HG03442 (cell line): ENCODE measurements around the gene AQP7.
"Not testable (repeated sequence)": the region's sequence is repeated elsewhere in the genome, so short reads cannot be mapped to it uniquely, and the experiment has no call there.

Source experiments
- ATAC-seq: cut with Tn5 transposase; IDR thresholded peaks from one replicate; pipeline ENCODE4 v1.9.1; 2021; ENCODE audit warnings: mild to moderate bottlenecking, moderate library complexity; ENCODE audit not compliant: unreplicated experiment

AQP7 gene

DNA sequence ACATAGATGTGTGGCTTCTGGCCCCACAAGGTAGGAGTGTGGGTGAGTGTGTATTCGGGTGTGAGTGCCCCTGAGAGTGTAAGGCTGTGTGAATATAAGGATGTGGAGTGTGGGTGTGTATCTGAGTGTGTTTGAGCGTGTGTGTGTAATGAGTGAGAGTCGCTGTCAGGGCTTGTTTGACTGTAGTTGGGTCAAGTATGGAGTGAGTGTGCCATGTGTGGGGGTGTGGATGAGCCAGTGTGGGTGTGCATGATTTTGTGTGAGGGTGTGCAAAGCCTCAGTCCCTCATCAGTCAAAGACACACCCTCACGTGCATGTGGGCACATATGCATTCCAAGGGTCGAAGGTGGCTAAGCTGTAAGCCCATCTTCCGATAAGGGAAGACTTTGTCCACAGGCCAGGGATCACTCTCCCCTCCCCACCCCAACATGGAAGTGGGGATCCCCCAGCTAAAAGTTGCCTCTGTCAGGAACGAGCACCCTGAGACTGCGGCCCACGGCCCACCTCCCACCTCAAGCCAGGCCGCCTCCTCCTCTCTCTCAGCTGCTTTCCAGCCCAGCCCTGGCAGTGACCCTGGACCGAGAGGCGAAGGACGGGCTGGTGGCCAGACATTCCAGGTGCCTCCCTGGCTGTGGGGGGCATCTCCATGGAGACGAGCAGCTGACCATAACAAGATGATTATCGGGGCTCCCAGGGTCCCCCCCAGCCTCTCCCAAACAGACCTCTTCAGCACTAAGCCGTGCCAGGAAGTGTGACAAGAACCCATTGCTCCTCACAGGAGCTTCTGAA lies 32.1 kb upstream of the AQP7 start:
- no peak for ATAC-seq

DNA sequence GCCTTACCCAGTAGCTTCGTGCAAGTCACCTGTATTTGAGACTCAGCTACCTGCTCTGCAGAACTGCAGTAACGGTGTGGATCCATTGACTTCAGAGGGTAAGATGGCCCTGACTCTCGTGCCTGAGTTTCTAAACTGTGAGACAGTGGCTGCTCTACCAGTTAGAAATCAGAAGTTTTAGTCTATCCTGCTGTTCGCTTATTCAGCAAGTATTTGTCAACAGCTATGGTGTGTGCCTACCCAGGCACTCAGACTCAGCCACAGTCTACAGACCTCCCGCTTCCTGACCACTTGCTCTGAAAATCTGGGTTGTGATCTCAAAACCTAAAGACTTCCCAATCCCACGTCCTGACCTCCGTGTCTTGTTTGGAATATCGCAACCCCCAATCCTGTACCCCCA lies 31.5 kb upstream of the AQP7 start:
- ATAC-seq, result no peak

DNA sequence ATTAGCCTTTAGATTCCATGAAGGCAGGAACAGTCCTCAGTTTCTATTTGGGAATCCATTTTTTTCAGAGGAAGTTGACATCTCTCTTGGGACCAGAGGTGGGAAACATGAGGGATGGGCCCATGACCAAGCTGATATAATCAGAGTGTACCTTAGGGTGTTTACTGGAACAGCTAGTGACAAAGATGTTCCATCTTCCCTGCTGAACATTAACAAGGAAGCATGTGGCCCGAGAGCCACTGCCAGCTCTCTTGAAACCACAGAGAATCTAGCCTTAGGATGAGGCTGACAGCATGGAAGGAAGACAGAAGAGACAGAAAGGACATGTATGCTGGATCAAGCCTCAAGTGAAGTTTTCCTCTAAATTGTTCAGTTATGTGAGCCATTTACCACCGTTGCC lies 29.1 kb upstream of the AQP7 start:
- no peak for ATAC-seq

DNA sequence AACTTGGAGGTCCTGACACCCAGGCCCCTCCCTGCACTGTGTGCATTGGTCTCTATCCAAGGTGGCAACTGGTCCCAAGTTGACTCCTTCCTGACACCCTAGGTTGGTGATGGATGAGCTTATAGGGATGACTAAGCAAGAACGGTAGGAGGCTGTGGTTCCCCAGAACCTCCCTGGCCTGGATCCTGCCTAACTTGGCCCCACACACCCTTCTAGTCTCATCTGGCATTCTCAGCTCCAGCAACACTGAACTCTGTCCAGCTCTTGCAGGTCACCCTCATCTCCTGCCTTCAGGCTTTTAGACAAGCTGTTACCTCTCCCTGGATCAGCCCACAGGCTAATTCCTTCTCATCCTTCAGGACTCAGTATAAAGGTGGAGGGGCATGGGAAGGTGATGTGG lies 28.6 kb upstream of the AQP7 start:
- ATAC-seq, result no peak

DNA sequence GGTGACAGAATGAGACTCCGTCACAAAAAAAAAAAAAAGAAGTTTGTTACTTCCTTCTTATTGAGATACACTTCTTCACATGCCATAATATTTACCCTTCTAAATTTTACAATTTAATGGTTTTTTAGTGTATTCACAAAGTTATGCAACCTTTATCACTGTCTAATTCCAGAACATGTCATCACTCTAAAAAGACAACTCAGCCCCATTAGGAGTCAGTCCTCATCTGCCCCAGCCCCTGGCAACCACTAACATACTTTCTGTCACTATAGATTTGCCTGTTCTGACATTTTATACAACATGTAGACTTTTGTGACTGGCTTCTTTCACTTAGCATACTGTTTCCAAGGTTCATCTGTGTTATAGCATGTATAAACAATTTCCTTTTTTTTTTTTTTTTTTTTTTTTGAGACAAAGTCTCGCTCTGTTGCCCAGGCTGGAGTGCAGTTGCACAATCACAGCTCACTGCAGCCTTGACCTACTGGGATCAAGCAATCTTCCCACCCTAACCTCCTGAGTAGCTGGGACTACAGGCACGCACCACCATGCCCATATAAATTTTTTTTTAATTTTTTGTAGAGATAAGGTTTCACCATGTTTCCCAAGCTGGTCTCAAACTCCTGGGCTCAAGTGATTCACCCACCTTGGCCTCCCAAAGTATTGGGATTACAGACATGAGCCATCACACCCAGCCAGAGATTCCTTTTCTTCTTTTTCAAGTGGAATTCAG lies 27.1 kb upstream of the AQP7 start:
- ATAC-seq, result no peak

DNA sequence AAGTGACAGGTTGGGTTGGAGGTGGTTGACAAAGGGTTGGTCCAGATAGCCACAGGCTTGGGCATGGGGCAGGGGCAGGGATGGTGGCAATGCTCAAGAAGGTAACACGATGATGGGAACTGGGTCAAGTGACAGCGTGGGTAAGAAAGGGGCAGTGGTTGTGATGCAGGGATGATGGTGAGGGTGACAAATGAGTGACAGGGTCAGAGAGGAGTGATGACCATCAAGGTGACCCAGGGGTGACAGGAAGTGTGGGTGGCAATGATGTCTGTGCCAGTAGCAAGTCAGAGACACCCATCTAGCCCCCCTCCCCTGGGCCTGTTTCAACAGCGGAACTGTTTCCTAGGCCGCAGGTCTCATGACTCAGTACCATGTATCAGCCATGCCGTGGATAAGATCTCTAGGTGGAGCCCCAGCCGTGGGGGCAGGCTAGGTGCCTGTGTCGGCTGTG lies 24.5 kb upstream of the AQP7 start:
- no peak for ATAC-seq

DNA sequence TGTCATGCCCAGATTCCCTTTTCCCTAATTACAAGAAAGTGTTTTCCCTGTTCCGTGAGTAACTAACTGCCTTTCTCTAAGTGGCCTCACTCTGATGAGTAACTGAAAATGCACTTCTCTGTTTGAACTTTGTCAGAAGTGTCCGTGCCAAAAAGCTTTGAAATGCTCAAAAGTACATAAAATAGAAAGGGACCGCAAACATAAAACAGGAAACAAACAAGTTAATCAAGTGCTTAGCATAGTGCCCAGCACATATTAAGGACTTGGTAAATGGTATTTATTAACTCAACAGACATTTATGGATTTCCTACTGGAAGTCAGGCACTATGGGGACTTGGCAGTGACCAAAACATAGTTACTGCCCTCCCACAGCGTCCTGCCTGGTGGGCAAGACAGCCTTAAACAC lies 22.8 kb upstream of the AQP7 start:
- no peak for ATAC-seq

DNA sequence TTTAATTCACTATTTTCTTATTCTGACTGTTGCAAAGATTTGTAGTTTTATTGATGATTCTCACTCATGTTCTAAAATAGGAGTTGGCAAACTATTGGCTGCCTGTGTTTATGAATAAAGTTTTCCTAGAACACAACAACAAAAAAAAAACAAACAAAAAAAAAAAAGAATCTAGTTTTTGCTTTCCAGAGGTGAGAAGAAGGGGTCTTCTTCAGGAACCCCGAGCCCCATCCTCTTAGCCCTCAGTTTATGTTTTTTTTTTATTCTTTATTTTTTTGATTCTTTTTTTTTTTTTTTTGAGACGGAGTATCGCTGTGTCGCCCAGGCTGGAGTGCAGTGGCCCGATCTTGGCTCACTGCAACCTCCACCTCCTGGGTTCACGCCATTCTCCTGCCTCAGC lies 22.1 kb upstream of the AQP7 start:
- ATAC-seq, result not testable (repeated sequence)

DNA sequence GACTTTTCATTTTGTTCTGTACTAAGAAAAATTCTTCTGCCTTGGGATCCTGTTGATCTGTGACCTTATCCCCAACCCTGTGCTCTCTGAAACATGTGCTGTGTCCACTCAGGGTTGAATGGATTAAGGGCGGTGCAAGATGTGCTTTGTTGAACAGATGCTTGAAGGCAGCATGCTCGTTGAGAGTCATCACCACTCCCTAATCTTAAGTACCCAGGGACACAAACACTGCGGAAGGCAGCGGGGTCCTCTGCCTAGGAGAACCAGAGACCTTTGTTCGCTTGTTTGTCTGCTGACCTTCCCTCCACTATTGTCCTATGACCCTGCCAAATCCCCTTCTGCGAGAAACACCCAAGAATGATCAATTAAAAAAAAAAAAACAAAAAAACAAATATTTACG lies 21.7 kb upstream of the AQP7 start:
- ATAC-seq, result not testable (repeated sequence)

DNA sequence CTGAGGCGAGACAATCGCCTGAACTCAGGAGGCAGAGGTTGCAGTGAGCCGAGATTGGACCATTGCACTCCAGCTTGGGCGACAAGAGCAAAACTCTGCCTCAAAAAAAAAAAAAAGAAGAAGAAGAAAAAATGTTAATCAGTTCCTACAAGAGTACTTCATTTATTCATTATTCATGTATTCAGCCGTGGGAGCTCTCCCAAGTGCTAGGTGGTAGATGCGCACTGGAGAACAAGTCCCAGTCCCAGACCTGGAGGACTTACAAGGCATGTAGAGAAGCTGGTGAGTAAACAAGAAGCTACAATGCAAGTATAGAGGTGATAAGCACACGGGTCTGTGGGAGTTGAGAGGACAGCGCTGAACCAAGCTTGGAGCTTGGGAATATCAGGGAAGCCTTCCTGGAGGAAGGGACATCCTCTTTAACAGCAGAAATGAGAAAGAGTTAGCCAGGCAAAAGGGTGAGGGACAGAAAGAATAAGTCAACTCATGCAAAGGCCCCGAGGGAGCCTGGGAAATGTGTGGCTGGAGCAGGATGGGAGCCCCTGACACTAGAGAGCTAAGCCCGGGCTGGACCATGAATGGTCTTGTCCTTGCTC lies 17.4 kb upstream of the AQP7 start:
- no peak for ATAC-seq

DNA sequence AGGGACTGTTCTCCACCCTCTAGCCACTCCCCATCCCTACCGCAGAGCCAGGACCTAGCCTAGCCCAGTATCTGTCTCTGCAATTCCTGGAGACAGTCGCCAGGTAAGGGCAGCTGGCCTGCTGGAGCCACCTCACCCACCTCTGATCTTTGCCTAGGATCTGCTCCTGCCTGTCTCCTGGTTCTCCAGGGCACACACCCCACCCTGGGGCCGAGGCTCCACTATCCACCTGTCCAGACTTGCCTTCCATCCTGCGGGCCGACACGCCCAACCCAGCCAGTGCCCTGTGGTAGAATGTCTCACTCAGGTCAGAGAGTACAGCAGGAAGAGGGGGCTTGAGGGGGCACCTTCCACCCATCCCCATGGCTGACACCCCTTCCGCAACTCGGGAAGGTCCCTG lies 15.7 kb upstream of the AQP7 start:
- ATAC-seq, result no peak

DNA sequence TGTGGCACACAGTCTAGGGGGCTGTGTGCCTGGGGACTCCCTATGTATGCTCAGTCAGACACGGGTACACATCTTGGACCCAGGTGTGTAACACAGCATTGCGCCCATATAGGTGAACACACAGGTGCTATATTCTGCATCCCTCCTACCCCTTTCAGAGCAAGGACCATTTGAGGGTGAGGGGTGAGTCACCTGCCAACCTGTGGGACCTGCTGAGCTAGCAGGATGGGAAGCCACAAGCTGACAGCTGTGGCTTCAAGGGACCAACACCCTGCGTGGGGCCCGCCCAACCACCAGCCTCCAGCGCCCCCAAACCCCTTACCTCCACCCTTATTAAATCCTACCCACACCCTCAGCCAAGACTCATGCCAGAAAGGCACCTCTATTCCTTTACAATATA lies 14.6 kb upstream of the AQP7 start:
- ATAC-seq, result no peak

DNA sequence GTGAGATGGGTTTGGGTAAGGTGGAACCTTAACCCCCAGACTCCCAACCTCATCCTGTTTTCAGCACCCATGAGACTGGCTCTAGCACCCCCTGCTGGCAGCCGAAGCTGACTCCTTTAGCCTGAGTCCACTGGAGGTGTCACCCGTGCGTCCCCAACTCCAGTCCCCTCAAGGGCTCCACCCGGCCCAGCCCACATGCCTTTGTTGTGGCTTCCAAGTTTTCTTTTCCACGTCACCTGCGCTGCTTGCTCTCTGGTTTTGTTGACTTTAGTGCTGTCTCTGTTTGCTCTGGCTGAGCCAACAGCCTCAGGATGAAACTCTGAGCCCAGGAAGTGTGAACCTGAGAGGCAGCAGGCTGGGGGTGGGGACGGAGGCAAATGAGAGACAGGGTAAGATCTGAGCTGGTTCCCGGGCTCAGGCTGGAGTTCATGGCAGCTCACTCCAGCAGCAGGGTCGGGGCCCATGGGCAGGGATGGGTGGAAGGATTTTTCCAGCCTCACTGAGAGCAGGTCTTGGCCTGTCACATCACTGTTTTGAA lies 13.2 kb upstream of the AQP7 start:
- ATAC-seq, result peak; percentile 77

DNA sequence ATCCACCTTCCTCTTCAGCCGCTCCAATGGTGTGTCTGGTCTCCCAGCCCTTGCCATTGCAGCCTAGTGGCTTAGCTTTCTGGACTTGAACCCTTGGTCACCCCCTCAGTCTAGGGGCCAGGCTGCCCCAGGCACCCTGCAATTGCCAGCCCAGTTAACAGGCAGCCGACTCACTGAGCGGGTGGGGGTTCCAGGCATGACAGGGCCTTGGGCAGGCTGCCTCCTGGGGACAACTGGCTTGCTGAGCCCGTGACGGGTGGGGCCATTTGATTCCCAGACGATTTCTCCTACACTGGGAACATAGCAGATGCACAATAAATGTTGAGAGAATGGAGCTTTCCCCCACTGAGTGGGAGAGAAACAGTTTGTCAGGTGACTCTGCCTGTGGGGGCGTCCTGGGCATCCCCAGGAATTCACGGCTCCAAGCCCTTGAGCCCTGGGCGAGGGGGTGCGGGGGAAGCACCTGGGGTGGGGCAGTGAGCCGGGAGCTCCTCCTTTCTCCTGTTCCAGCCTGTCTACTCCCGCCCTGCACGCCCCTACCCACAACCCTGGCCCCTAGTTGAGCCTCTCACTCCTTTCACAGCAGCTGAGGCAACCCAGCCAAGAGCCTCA lies 12.6 kb upstream of the AQP7 start:
- no peak for ATAC-seq

DNA sequence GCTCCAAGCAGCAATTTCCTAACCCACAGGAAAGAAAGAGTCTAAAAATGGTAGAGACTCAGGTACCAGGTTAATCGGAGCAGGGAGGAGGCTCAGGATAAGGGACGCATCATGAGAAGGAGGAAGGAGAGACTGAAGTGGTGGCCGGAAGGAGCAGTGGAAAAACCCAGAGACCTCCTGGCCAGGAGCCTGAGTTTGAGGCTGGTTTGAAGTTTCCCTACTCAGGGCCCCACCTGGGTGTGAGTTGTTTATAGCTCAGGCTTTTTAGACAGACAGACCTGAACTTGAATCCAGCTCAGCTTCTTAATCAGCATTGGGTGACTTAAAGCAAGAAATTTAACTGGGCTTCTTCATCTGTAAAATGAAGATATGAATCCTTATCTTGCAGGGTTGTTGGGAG lies 11.9 kb upstream of the AQP7 start:
- ATAC-seq, result no peak

DNA sequence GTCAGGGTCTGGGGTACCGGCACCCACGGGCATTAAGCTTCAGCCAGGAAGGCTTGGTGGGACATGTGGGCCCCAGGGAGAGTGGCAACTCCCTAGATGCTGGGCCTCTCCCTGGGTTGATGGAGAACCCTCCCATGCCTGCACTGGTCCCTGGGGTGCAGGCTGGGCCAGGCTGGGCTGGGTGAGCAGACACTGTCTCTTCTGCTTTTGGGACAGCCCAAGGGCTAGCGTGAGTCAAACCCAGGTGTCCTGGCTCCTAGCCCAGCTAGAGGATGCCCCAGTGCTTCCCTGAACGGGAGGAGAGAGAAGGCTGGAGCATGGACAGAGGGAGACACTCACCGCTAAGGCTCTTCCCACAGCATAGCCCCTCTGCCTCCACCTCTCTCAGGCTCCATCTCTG lies 5.7 kb upstream of the AQP7 start:
- ATAC-seq, result no peak

DNA sequence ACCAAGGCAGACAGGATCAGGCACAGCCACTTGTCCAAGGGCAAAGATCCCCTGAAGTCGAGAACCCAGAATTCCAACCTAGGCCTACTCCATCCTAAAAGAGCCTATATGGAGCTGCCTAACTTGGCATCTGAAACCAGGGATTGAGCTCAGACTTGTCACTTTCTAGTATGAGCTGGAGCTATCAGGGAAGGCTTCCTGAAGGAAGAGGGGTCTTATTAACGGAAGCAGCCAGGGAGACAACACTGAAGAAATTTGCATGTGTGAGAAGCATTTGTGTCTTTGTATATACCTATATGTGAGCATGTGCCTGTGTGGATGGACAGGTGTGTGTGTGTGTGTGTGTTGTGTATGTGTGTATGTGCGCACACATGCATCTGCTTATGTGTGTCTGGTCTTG lies 4.7 kb upstream of the AQP7 start:
- no peak for ATAC-seq

DNA sequence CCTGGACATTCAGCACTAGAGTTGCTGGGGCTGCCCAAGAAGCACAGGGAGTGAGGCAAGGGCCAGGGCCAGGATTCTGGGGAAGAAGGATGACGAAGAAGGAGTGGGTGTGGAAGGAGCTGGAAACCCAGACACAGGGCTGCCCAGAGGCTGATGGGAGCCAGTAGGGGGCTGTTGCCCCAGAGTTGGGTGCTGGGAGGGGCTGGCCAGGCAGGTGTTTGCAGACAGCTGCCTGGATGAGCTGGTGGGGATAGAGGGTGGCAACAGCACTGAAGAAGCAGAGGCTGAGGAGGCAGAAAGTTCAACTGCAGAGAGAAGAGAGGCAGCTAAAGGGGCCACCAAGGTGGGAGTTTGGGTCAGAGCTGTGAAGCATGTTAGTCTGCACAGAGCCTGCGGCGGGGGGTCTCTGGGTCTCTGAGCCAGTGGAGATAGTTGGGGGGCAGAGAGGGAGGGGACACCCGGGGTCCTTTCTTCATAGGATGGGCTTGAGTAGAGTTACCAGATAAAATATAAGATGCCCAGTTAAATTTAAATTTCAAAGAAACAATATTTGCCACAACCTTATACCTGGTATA lies 2.5 kb upstream of the AQP7 start:
- ATAC-seq, result no peak

DNA sequence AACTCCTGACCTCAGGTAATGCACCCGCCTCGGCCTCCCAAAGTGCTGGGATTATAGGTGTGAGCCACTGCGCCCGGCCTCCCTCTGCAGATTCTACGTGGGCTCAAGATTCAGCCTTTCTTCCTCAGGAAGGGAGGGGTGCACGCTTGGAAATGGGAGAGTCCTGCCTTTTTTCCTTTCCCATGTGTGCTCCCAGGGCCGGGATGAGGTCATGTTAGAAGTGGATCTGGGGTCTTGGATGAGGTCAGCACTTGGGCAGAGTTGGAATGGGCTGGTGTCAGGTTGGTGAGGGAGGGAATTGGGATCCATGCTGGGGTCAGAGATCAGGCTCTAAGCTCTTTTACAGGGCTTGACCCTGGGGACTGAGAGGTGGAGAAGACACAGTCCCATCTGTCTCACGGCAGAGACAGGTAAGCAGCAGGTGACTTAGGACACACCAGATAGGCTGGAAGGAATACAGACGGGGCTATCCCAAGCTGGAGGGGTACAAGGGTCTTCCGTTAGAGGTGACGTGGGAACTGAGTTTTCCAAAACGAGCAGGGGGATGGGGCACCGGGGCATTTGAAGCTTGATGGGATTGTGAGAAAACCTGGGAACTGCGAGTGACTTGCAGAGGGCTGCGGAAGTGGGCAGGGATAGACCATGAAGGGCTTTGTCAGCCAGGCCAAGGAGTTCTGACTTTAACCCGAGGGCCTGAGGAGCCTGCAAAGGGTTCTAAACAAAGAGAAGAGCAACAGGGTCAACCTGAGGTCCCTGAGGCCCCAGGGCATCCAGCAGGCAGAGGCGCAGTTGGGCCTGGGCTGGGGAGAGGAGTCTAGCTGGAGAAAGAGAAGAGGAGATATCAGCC lies 1.8 kb upstream of the AQP7 start:
- no peak for ATAC-seq

DNA sequence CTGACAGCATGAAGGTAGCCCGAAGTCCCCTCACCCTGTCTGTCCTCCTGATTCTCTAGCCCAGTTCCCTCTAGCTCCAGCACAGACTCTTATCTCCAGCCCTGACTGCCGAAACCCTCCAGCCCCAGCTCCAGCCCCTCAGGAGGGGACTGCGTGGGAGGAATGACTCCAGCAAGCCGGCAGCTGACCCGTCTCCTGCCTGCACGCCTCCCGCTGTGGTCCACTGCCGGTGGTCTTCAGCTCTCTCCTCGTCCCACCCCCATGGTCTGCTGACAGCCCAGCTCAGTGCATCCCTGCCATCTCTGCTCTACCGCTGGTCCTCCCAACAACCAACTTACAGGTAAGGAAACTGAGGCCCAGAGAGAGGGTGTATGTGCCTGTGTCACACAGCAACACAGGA lies 559 bp downstream of the AQP7 start:
- not testable (repeated sequence) for ATAC-seq
